Stimulated activated CD8-positive, alpha-beta memory T cell treated with anti-CD3 and anti-CD28 coated beads, Interleukin-7, amount 100 ng/mL, for 48 hours (primary cell): Measurements from ENCODE around the gene GFRA1.

Experiments
- DNase-seq, 2 donors: peaks; one replicate each; pipeline ENCODE4 v3.0.0-alpha.2; 2020; ENCODE audit warnings: low read depth in 1 of 2; ENCODE audit errors: extremely low read depth in 1 of 2

GFRA1 gene

DNA sequence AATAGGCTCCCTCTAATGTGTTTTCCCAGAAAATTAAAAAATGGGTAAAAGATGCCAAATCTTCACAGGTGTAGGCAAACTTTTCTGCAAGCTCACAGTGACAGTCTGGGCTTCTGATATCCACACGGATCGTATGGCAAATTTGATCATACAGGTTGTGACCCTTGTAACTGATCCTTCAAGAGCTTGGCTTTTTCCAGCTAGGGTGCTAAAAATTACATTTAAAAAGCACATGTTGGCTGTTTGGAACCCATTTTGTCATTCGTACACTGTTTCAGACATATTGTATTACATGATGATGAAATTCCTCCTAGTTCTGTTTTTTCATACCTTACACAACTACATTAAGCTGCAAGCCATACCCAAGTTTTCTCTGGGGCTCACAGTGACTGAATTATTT is 138.7 kb downstream of the GFRA1 start:
- no peak for DNase-seq

GRCh38 chr10:116133634-116134033 is 139.4 kb downstream of the GFRA1 start:
- no peak for DNase-seq

DNA sequence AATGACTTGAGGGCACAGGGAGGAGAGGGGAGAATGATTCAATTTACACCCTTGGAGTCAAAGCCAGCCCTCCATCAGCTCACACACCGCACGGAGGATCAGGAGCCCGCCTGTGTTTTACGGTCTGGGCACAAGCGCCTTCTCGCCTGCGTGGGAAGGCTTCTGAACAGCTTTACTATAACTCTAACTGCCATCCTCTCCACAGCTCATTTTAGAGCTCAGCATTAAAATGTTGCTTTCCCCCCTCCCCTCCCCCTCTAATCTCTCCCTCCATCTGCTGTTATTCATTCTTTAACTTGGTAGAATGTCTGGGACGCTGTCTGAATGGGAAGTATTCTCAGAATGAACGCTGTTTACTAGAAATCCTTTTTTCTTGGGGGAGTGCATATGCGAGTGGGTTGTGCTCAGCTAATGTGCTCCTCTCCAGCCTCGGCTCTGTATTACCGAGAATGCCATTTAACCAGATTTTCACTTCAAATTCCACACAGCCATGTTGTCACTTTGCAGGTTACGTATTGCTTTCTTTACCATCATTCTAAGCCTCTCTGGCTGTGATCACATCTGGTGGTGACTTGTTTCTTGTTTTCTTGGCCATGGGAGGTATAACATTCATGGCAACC is 140.1 kb downstream of the GFRA1 start:
- no peak for DNase-seq

DNA sequence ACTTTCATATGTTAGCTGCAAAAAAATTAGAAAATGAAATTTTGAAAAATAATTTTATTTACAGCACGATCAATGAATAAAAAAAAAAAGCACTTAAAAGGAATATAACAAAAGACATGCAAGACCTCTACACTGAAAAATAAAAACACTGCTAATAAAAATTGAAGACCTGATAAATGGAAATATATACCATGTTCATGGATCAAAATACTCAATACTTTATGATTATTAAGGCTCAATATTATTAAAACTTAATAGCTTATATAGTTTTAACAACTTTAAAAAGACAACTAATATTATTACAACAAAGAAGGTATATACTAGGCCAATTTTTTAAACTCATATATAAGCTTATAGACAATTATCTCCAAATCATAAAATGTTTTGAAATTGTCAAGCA is 143.0 kb downstream of the GFRA1 start:
- no peak for DNase-seq

- DNase-seq: no peak
These were observed 145.9 kb downstream of the GFRA1 start for GRCh38 chr10:116126954-116127695.

DNA sequence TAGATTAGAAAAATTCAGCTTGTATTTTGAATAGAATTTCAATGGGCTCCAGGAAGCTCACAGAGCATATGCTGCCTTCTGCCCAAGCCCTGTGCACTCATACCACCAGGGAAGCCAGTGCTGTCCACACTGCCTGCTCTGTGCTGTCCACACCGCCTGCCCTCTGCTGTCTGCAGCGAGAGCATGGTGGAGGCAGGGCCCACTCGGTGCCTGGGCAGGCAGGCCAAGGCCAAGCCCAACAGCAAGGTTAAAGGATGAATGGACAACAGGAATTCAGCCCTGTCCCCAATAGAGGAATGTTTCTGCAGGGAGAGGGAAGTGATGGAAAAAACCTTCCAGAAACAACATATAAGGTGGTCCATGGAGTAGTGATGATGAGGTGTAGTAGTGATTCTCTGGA is 146.8 kb downstream of the GFRA1 start:
- DNase-seq: no peak

DNA sequence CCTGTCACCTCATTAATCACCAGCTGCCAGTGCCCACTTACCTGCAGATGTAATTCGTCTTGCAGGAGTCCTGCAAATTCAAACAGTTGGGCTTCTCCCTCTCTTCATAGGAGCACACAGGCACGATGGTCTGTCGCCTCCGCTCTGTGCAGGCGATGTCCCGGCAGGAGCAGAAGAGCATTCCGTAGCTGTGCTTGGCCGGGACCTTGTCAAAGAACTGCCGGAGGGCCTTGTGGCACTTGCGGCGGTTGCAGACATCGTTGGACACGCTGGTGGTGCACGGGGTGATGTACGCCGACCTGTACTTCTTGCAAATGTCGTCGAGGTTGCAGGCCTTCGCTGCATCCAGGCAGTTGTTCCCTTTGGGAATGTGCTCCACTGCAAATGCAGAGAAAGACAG is 147.8 kb downstream of the GFRA1 start:
- DNase-seq: no peak

DNA sequence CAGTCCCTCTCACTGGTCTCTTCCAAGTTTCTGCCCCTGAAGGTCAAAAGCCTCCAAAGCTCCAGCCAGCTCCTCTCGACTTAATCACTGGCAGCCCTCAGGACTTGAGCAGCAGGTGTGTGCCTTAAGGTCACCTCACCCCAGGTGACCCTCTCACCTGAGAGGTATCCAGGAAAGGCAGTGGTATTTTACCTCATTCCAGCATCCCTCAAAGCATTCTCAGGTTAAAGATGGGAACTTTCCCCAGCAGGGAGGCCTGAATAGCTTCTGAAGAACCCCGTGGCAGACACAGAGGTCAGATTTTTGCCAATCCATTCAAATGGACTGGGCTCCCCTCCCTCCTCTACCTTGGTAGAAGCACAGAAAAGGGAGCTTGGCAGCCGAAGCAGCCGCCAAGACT is 148.2 kb downstream of the GFRA1 start:
- no peak for DNase-seq

DNA sequence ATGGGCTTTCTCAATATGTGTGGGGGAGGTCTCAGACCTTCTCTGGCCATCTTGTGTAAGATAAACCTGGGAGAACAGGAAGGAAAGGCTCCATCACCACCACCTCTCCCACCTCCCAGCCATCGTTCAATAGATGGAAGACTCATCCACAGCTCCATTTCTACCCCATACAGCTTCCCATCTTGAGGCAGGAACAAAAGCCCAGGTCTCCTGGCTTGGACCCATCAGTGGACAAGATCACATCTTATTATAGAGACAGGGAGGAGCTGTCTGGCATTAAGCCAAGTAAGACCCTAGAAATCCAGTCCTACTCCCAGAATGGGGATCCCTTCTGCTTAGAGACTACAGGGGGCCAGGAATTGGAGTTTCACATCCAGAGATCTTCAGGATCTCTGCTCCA is 150.3 kb downstream of the GFRA1 start:
- DNase-seq: no peak

GRCh38 chr10:116121640-116122525 is 151.1 kb downstream of the GFRA1 start:
- no peak for DNase-seq

DNA sequence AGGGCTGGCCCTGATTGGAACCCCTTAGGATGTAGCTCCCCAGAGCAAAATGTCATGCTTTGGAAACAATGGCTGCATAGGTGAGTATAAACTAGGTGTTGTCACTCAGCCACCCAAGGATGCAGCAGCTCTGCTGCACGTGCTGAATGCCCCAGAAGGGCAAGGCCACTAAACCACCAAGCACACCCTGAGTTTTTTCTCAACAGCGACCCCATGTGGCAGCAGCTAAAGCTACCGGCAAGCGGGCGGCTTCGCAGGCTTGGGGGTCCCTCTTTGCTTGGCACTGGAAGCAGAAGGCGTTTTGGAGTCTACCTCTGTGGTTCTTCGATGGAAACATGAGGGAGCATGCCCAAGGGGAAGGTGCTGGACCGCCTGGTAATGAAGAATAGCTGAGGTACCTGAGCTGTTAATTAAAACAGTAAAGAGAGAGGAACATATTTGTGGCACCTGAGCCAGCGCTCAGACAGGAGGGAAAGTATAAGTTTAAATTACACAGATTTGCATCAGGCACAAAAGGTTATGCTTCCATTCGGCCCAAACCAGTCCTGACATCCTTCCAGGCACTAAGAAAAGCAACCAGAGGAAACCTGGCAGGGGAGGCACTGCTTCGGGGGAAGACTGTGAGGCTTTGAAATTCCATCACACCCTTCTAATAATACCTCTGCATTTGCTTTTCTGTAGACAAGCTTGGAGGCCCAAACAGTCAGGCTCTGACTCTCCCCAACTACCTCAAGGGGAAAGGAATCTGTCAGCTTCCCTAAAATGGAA is 152.1 kb downstream of the GFRA1 start:
- DNase-seq: no peak

- DNase-seq: no peak
These were observed 154.2 kb downstream of the GFRA1 start for GRCh38 chr10:116118847-116119246.

DNA sequence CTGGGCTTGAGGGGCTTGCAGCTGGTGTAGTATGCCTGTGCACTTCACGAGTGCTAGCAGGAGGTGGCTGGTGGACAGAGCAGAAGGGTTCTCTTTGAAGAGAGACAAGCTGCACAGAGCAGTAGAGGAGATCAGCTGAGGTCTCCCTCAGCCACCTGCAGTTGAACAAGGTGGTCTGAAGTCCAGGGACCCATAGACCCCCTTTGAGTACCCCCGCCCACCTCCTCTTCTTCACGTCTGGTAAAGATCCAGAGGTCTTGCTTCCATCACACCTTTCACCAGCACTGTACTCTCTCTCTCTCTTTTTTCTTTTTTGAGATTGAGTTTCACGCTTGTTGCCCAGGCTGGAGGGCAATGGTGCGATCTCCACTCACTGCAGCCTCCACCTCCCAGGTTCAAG is 157.2 kb downstream of the GFRA1 start:
- no peak for DNase-seq

GRCh38 chr10:116115036-116115641 is 157.9 kb downstream of the GFRA1 start:
- no peak for DNase-seq

DNA sequence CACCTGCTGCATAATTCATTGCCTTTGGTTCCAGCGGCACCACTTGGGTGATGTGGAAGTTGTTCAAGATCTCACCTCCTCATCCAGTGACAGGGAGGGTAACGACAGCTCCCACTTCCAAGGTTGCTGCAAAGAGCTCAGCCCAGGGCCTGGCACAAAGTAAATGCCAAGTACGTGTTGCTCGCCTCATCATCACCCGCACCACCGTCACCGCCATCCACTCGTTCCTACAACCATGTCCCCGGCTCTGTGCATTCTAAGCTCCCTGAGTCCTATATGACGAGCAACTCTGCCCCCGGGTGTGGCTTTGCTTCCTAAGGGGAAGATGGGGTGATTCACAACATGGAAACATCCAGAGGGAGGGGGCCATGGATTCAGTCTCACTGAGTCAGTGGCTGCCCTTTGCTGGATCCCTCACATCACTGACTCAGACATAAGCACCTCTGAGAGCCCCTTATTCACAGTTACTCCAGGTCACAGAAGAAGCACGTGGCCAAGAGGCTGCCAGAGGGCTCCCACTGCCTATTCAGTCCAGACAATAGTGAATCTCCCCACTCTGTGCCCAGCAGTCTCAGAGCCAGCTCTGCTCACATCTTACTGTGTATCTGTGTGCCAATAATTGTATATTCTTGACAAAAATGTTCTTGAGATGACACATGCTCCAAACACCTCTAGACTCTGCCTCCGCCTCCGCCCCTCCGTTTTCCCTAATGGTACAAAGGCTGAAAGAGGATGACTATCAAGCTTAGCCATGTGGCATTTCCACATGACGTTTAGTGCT is 159.1 kb downstream of the GFRA1 start:
- no peak for DNase-seq

- DNase-seq: no peak
These were observed 160.5 kb downstream of the GFRA1 start for GRCh38 chr10:116112232-116113231.

GRCh38 chr10:116111483-116112095 is 161.4 kb downstream of the GFRA1 start:
- no peak for DNase-seq

DNA sequence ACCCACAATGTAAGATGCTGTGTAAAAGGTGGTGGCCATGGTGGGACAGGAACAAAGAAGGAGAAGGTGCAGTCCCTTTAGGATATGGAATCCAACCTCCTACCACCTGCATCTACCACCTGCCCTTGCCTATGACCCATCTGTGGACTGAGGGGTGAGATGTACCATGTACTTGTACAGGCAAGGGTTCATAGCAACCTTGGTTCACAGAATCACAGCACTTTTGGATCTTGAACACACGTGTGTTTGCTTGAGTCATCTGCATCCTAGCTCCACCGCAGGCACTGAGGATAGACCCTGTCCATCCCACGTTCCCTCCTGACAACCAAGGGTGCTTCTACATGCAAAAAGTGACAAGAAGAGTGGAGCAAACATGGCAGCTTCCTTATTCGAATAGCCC is 162.3 kb downstream of the GFRA1 start:
- DNase-seq: no peak
